Small intestine (tissue), 7 donors: ENCODE data around the gene SARS2. TPM values are rescaled to one million over a fixed set of nuclear protein-coding genes. Genes with fewer than 3 reads are reported as not detected.

Experiments
- DNase-seq, 2 donors: peaks; one replicate each; pipeline versions ENCODE4 v3.0.0 to v3.0.0-alpha.2; 2013
- FAIRE-seq: peaks from 2 replicates; lab custom pipeline; 2012; peaks lifted over from hg19 to GRCh38; lab: Jason Lieb, UNC
- H3K27ac ChIP-seq, 3 donors: one replicate each; pipeline ENCODE4 v1.5.1; 2013; ENCODE audit warnings: low read length in 2 of 3, mild to moderate bottlenecking in 2 of 3, control low read depth in 1 of 3, inconsistent platforms in 1 of 3, low read depth in 1 of 3, moderate library complexity in 1 of 3
- H3K27me3 ChIP-seq, 3 donors: one replicate each; pipeline ENCODE4 v1.6.1; 2013; ENCODE audit warnings: low read length in 3 of 3, inconsistent platforms in 1 of 3; ENCODE audit not compliant: control insufficient read depth in 3 of 3, insufficient read depth in 3 of 3
- H3K36me3 ChIP-seq, 3 donors: one replicate each; pipeline ENCODE4 v1.6.1; 2013; ENCODE audit warnings: low read length in 3 of 3, inconsistent platforms in 1 of 3, low read depth in 1 of 3, mild to moderate bottlenecking in 1 of 3, moderate library complexity in 1 of 3; ENCODE audit not compliant: control insufficient read depth in 3 of 3, insufficient read depth in 2 of 3
- H3K4me1 ChIP-seq, 3 donors: one replicate each; pipeline ENCODE4 v1.6.1; 2013; ENCODE audit warnings: low read length in 2 of 3, inconsistent platforms in 1 of 3, low read depth in 1 of 3, mild to moderate bottlenecking in 1 of 3, moderate library complexity in 1 of 3; ENCODE audit not compliant: control insufficient read depth in 3 of 3, insufficient read depth in 2 of 3
- H3K4me3 ChIP-seq, 3 donors: one replicate each; pipeline ENCODE4 v1.5.1; 2013; ENCODE audit warnings: low read length in 3 of 3, control low read depth in 1 of 3, inconsistent platforms in 1 of 3, low read depth in 1 of 3, mild to moderate bottlenecking in 1 of 3, moderate library complexity in 1 of 3
- H3K9me3 ChIP-seq, 2 donors: one replicate each; pipeline ENCODE4 v1.6.1; 2013; ENCODE audit warnings: low read depth in 1 of 2, low read length in 1 of 2; ENCODE audit not compliant: control insufficient read depth in 2 of 2, insufficient read depth in 1 of 2
- WGBS, 3 donors: extraction: QIAGEN DNeasy Blood & Tissue Kit; methylation state at CpG; one replicate each; pipeline ENCODE4 v1.1.7; 2013; 5-methylcytosine and 5-hydroxymethylcytosine counted together
- polyA plus RNA-seq, 4 donors: library from polyadenylated mRNA; stranded (reverse) in 3 of 4; unstranded in 1 of 4; fragments of 200-250 nt in 3 of 4; fragments of 120-200 nt in 1 of 4; gene quantifications; one replicate each; pipeline versions ENCODE4 v1.2.1 to v1.2.3, GENCODE V29; 2013
- donor health status: healthy with polysubstance abuse.
- donor health status: control.
- donor health status: control.
- donor health status: Bipolar disorder and iron deficiency.
- donor health status: healthy.

SARS2 gene
- polyA plus RNA-seq, 4 donors = 21.9 to 42.0 (median 27.4) TPM

DNA sequence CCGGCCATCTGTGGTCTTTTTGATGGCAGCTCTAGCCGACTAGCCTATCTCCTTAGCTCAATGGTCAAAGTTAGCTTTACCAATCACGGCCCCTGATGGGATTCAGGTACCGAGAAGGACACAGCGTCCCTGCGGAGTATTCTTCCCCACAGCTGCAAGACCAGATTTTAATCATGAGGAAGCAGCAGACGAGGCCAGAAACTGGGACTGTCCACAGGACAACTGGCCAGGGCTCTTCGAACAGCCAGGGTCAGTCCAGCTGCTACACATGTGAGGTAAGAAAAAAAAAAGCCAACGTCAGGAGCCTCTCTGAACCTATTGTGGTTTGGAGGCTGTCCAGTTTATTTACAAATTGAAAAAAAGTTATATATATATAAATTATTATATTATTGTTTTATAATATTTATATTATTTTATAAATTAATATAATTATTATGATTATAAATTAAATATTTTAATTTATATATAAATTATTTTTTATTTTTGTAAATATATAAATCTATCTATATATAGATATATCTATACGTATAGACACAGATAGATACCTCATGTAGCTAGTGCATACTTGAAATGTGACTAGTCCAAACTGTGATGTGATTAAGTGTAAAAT lies 63.3 kb downstream of the SARS2 start:
- H3K9me3 ChIP-seq = no peaks in the 10 kb centered on the region
- FAIRE-seq (no peak), DNase-seq (no peak)
- H3K4me1 ChIP-seq = peaks cover 0 to 26% (median 3%) of the 10 kb centered on the region in 3 donors
- peaks cover 0 to 39% (median 0%) of the 10 kb centered on the region in 3 donors for H3K36me3 ChIP-seq
- 87 to 91% (median 89%) methylated on average over 10 of the region's 10 CpGs for WGBS, 3 donors
- no peaks in the 10 kb centered on the region for H3K27me3 ChIP-seq
- H3K4me3 ChIP-seq = no peak overlapping the region
- no peak overlapping the region for H3K27ac ChIP-seq

Other genes with a start within 250 kb of the SARS2 start
- gene CAPN12, start 186.3 kb downstream of the SARS2 start, polyA plus RNA-seq = 10 to 100 TPM in 2 of 4 donors, 1 to 10 TPM in 2; 2.4 to 46.2 (median 14.4) TPM
- gene LGALS7, start 157.2 kb downstream of the SARS2 start, polyA plus RNA-seq = 1 to 10 TPM in 2 of 4 donors, not detected in 2; 1.1 to 9.2 TPM
- gene LGALS7B, start 141.6 kb downstream of the SARS2 start, polyA plus RNA-seq = 1 to 10 TPM in 3 of 4 donors, not detected in 1; 2.0 to 5.4 (median 4.9) TPM
- gene LGALS4, start 117.8 kb downstream of the SARS2 start, polyA plus RNA-seq = 1,000 to 10,000 TPM; 1,130 to 3,807 (median 2,480) TPM
- gene ECH1, start 99.0 kb downstream of the SARS2 start, polyA plus RNA-seq = 100 to 1,000 TPM; 218 to 344 (median 321) TPM
- gene HNRNPL, start 80.8 kb downstream of the SARS2 start, polyA plus RNA-seq = 100 to 1,000 TPM; 118 to 256 (median 177) TPM
- gene RINL, start 52.5 kb downstream of the SARS2 start, polyA plus RNA-seq = 10 to 100 TPM in 2 of 4 donors, 1 to 10 TPM in 2; 1.3 to 33.2 (median 9.8) TPM
- gene SIRT2, start 31.1 kb downstream of the SARS2 start, polyA plus RNA-seq = 10 to 100 TPM; 35.4 to 80.3 (median 70.8) TPM
- gene NFKBIB, start 30.8 kb downstream of the SARS2 start, polyA plus RNA-seq = 10 to 100 TPM; 16.9 to 45.4 (median 43.8) TPM
- gene CCER2, start 18.6 kb downstream of the SARS2 start, polyA plus RNA-seq = 1 to 10 TPM in 2 of 4 donors, under 1 TPM in 1, not detected in 1; 0.95 to 1.9 (median 1.1) TPM
- gene MRPS12, start 181 bp upstream of the SARS2 start, polyA plus RNA-seq = 10 to 100 TPM; 25.4 to 78.2 (median 70.1) TPM
- gene FBXO17, start 45.0 kb upstream of the SARS2 start, polyA plus RNA-seq = 10 to 100 TPM in 1 of 4 donors, 1 to 10 TPM in 3; 2.4 to 88.2 (median 6.2) TPM
- gene FBXO27, start 101.8 kb upstream of the SARS2 start, polyA plus RNA-seq = 10 to 100 TPM in 1 of 4 donors, 1 to 10 TPM in 3; 1.9 to 16.6 (median 4.1) TPM
- 1 to 10 TPM in 1 of 4 donors, under 1 TPM in 1, not detected in 2; 0.01 to 2.9 TPM for gene ACP7, start 153.6 kb upstream of the SARS2 start, polyA plus RNA-seq
- gene PAK4, start 195.0 kb upstream of the SARS2 start, polyA plus RNA-seq = 10 to 100 TPM; 34.6 to 73.4 (median 54.2) TPM